HG03064 (cell line): ENCODE data around the gene TMEM138.

Experiments
- ATAC-seq: cut with Tn5 transposase; IDR thresholded peaks from one replicate; pipeline ENCODE4 v1.9.1; 2021; ENCODE audit warnings: low read depth; ENCODE audit not compliant: unreplicated experiment

Gene TMEM138

GRCh38 chr11:61340979-61341378, 21.2 kb upstream of the TMEM138 start:
- ATAC-seq: no peak

GRCh38 chr11:61341706-61342105, 20.5 kb upstream of the TMEM138 start:
- no peak for ATAC-seq

GRCh38 chr11:61342207-61342803, 19.9 kb upstream of the TMEM138 start:
- ATAC-seq: no peak

- ATAC-seq: no peak
These were observed 18.1 kb upstream of the TMEM138 start for GRCh38 chr11:61343792-61344745.

- no peak for ATAC-seq
These were observed 17.0 kb upstream of the TMEM138 start for GRCh38 chr11:61345170-61345610.

- ATAC-seq: no peak
These were observed 16.0 kb upstream of the TMEM138 start for GRCh38 chr11:61345954-61346843.

GRCh38 chr11:61347916-61348461, 14.2 kb upstream of the TMEM138 start:
- no peak for ATAC-seq

- no peak for ATAC-seq
These were observed 12.9 kb upstream of the TMEM138 start for GRCh38 chr11:61349189-61349751.

- no peak for ATAC-seq
These were observed 12.3 kb upstream of the TMEM138 start for GRCh38 chr11:61349916-61350315.

- ATAC-seq: no peak
These were observed 11.8 kb upstream of the TMEM138 start for GRCh38 chr11:61350336-61350735.

- no peak for ATAC-seq
These were observed 11.4 kb upstream of the TMEM138 start for GRCh38 chr11:61350803-61351202.

GRCh38 chr11:61352038-61352437, 10.1 kb upstream of the TMEM138 start:
- no peak for ATAC-seq

GRCh38 chr11:61353131-61354067, 8.8 kb upstream of the TMEM138 start:
- ATAC-seq: no peak

- ATAC-seq: no peak
These were observed 8.0 kb upstream of the TMEM138 start for GRCh38 chr11:61354208-61354607.

- no peak for ATAC-seq
These were observed 5.5 kb upstream of the TMEM138 start for GRCh38 chr11:61356706-61357105.

- ATAC-seq: peak; percentile 36
These were observed 4.8 kb upstream of the TMEM138 start for GRCh38 chr11:61357233-61357893.

GRCh38 chr11:61357894-61358239, 4.3 kb upstream of the TMEM138 start:
- ATAC-seq: no peak

GRCh38 chr11:61358566-61358965, 3.6 kb upstream of the TMEM138 start:
- ATAC-seq: no peak

- no peak for ATAC-seq
These were observed 2.7 kb upstream of the TMEM138 start for GRCh38 chr11:61359516-61359915.
